HCT116 (cell line): ENCODE measurements around the gene PARP8. TPM values are rescaled to one million over a fixed set of nuclear protein-coding genes. Genes with fewer than 3 reads are reported as not detected.

Experiments used
- ATAC-seq: fragments of 200-7000 bp; cut with Tn5 transposase; 2 replicates; pipeline ENCODE4 v1.9.1; 2020; ENCODE audit warnings: mild to moderate bottlenecking, moderate library complexity
- BruUV-seq: library from RNA; stranded (reverse); fragments of 400-500 nt; replicated peaks from 2 replicates; lab custom pipeline; 2021; lab: Mats Ljungman, UMichigan
- CTCF ChIA-PET: fragments of 300-600 bp; sonication (Branson Sonifier 250); formaldehyde crosslinking; loops from one replicate; lab custom pipeline; 2021; ENCODE audit warnings: antibody characterized with exemption; lab: Charles Lee
- POLR2A ChIA-PET: fragments of 300-600, 350-600 bp; sonication (Branson Sonifier 250); formaldehyde crosslinking; loops from one replicate; lab custom pipeline; 2021; ENCODE audit warnings: antibody characterized with exemption; lab: Charles Lee
- RAD21 ChIA-PET, 2 experiments: fragments of 300-600 bp; sonication (Branson Sonifier 250); formaldehyde crosslinking; loops; one replicate each; lab custom pipeline; 2023; ENCODE audit warnings: low total read pairs in 2 of 2; ENCODE audit not compliant: uncharacterized antibody in 2 of 2, unreplicated experiment in 2 of 2, low non-redundant PET in 1 of 2; lab: Charles Lee
- DNase-seq: peaks from one replicate; pipeline ENCODE4 v3.0.0-alpha.2; 2010; ENCODE audit warnings: low read depth, low spot score
- H2AFZ ChIP-seq: fragments of 200-600 bp; shearing (Covaris generic), sonication (generic); 2 replicates; pipeline ENCODE4 v1.6.1; 2017; ENCODE audit warnings: low read depth, mixed run types, mixed read lengths, antibody characterized with exemption, low read length; ENCODE audit not compliant: poor library complexity, severe bottlenecking
- H3K27ac ChIP-seq: 2 replicates; pipeline ENCODE4 v1.5.1; 2012; ENCODE audit warnings: low read depth, low read length
- H3K27me3 ChIP-seq: fragments of 200-600 bp; sonication (generic); 2 replicates; pipeline ENCODE4 v1.6.1; 2016; ENCODE audit warnings: mixed run types, low read length, mixed read lengths; ENCODE audit not compliant: insufficient read depth
- H3K36me3 ChIP-seq, 2 experiments: fragments of 200-500 bp in 1 of 2; fragments of 200-600 bp in 1 of 2; sonication (Bioruptor generic) in 1 of 2; sonication (generic) in 1 of 2; 2 replicates each; pipeline versions ENCODE4 v1.5.1 to v1.6.1; 2014 to 2016; ENCODE audit warnings: low read length in 2 of 2, inconsistent platforms in 1 of 2, mixed read lengths in 1 of 2, mixed run types in 1 of 2; ENCODE audit not compliant: insufficient read depth in 2 of 2, control insufficient read depth in 1 of 2
- H3K4me1 ChIP-seq, 2 experiments: fragments of 200-600 bp in 1 of 2; sonication (generic) in 1 of 2; 2 replicates each; pipeline versions ENCODE4 v1.5.1 to v1.6.1; 2012 to 2017; ENCODE audit warnings: low read length in 2 of 2, inconsistent platforms in 1 of 2, mild to moderate bottlenecking in 1 of 2, mixed read lengths in 1 of 2, mixed run types in 1 of 2, moderate library complexity in 1 of 2; ENCODE audit not compliant: insufficient read depth in 2 of 2, control insufficient read depth in 1 of 2
- H3K4me2 ChIP-seq: fragments of 200-600 bp; sonication (generic); 2 replicates; pipeline ENCODE4 v1.6.1; 2017; ENCODE audit warnings: mixed run types, low read length, mixed read lengths
- H3K4me3 ChIP-seq, 2 experiments: fragments of 200-600 bp in 1 of 2; sonication (generic) in 1 of 2; replicated peaks in 1 of 2; 2 replicates each; pipeline ENCODE4 v1.5.1; 2011 to 2016; ENCODE audit warnings: low read length in 2 of 2, control low read depth in 1 of 2, low read depth in 1 of 2, mild to moderate bottlenecking in 1 of 2, mixed read lengths in 1 of 2, mixed run types in 1 of 2
- H3K79me2 ChIP-seq: fragments of 200-600 bp; sonication (generic); 2 replicates; pipeline ENCODE4 v1.6.1; 2017; ENCODE audit warnings: mild to moderate bottlenecking, mixed run types, low read length, moderate library complexity, mixed read lengths; ENCODE audit not compliant: insufficient read depth
- H3K9ac ChIP-seq: fragments of 200-600 bp; sonication (generic); 2 replicates; pipeline ENCODE4 v1.6.1; 2016; ENCODE audit warnings: low read length, mixed read lengths
- H3K9me2 ChIP-seq: fragments of 200-600 bp; sonication (generic), shearing (Covaris generic); 2 replicates; pipeline ENCODE4 v1.6.1; 2017; ENCODE audit warnings: mixed run types, mild to moderate bottlenecking, moderate library complexity; ENCODE audit not compliant: insufficient read depth
- H3K9me3 ChIP-seq, 2 experiments: fragments of 200-500 bp in 1 of 2; fragments of 200-600 bp in 1 of 2; sonication (Bioruptor generic) in 1 of 2; sonication (generic) in 1 of 2; 2 replicates each; pipeline ENCODE4 v1.6.1; 2014 to 2017; ENCODE audit warnings: low read length in 2 of 2, mixed read lengths in 2 of 2, inconsistent platforms in 1 of 2, low read depth in 1 of 2, mild to moderate bottlenecking in 1 of 2, mixed run types in 1 of 2, moderate library complexity in 1 of 2; ENCODE audit not compliant: control insufficient read depth in 1 of 2, insufficient read depth in 1 of 2
- H4K20me1 ChIP-seq: fragments of 200-600 bp; sonication (generic), shearing (Covaris generic); 2 replicates; pipeline ENCODE4 v1.6.1; 2017; ENCODE audit warnings: mixed run types, mild to moderate bottlenecking, moderate library complexity; ENCODE audit not compliant: insufficient read depth
- CBX3 ChIP-seq: IDR thresholded peaks from 2 replicates; pipeline ENCODE4 v1.6.1; 2012; ENCODE audit warnings: low read depth
- CEBPB ChIP-seq: IDR thresholded peaks from 2 replicates; pipeline ENCODE4 v1.6.1; 2012; ENCODE audit warnings: low read depth
- EGR1 ChIP-seq: IDR thresholded peaks from 2 replicates; pipeline ENCODE4 v1.6.1; 2012; ENCODE audit warnings: low read depth
- ELF1 ChIP-seq: IDR thresholded peaks from 2 replicates; pipeline ENCODE4 v1.6.1; 2012; ENCODE audit warnings: low read depth, borderline replicate concordance
- EZH2 ChIP-seq: fragments of 200-600 bp; sonication (generic); IDR thresholded peaks from 2 replicates; pipeline ENCODE4 v1.6.1; 2017; ENCODE audit warnings: antibody characterized with exemption, mixed run types
- FOSL1 ChIP-seq: IDR thresholded peaks from 2 replicates; pipeline ENCODE4 v1.6.1; 2012; ENCODE audit warnings: low read depth
- JUND ChIP-seq: IDR thresholded peaks from 2 replicates; pipeline ENCODE4 v1.6.1; 2012
- MAX ChIP-seq: IDR thresholded peaks from 2 replicates; pipeline ENCODE4 v1.6.1; 2012
- POLR2A ChIP-seq: IDR thresholded peaks from 2 replicates; pipeline ENCODE4 v1.7.0; 2011; ENCODE audit warnings: borderline replicate concordance; ENCODE audit not compliant: insufficient read depth, insufficient read length; ENCODE audit errors: extremely low read depth
- RAD21 ChIP-seq: IDR thresholded peaks from 2 replicates; pipeline ENCODE4 v1.6.1; 2012; ENCODE audit warnings: low read depth, mild to moderate bottlenecking
- SIN3A ChIP-seq: IDR thresholded peaks from 2 replicates; pipeline ENCODE4 v1.6.1; 2012; ENCODE audit warnings: low read depth
- SP1 ChIP-seq: IDR thresholded peaks from 2 replicates; pipeline ENCODE4 v1.6.1; 2012; ENCODE audit warnings: low read depth
- SRF ChIP-seq: IDR thresholded peaks from 2 replicates; pipeline ENCODE4 v1.6.1; 2012; ENCODE audit warnings: low read depth
- TCF7L2 ChIP-seq: IDR thresholded peaks from 2 replicates; pipeline ENCODE4 v1.7.0; 2011; ENCODE audit warnings: borderline replicate concordance, inconsistent platforms; ENCODE audit not compliant: insufficient read depth, insufficient read length; ENCODE audit errors: extremely low read depth
- ZBTB33 ChIP-seq: IDR thresholded peaks from 2 replicates; pipeline ENCODE4 v1.6.1; 2011; ENCODE audit warnings: mild to moderate bottlenecking, low read length, moderate library complexity; ENCODE audit not compliant: insufficient replicate concordance; ENCODE audit errors: extremely low read depth
- ZFX ChIP-seq: fragments of 450-650 bp; IDR thresholded peaks from 2 replicates; pipeline ENCODE4 v1.6.1; 2017
- intact Hi-C: fragments of 100-400 bp; cut with micrococcal nuclease; formaldehyde crosslinking; loops from 2 replicates; pipeline ENCODE4 v1.10.0; 2022
- total RNA-seq: library from RNA; stranded (reverse); gene quantifications from one replicate; pipeline ENCODE4 v1.2.1, GENCODE V29; 2021; ENCODE audit not compliant: unreplicated experiment

The PARP8 gene
- total RNA-seq, 1 experiment from 2014 or later, result 19.0 TPM

GRCh38 chr5:50655067-50655809 is 11.2 kb upstream of the PARP8 start (continued):
- TF ChIP-seq EZH2 (no peak), FOSL1 (no peak), SIN3A (no peak)

GRCh38 chr5:50655810-50656205 is 10.6 kb upstream of the PARP8 start:
- H3K36me3 ChIP-seq, result no peaks in the 10 kb centered on the region
- H3K9ac ChIP-seq, result no peak overlapping the region
- ChIA-PET RAD21 (no interaction called here), CTCF (no interaction called here), POLR2A (no interaction called here)
- H3K4me2 ChIP-seq, result no peak overlapping the region
- H2AFZ ChIP-seq, result no peak overlapping the region
- H3K27ac ChIP-seq, result no peak overlapping the region
- no peaks in the 10 kb centered on the region for H3K9me3 ChIP-seq
- no peaks in the 10 kb centered on the region for H3K4me1 ChIP-seq
- no peak for DNase-seq
- no peak overlapping the region for H3K4me3 ChIP-seq
- intact Hi-C loops, result no loop called here
- H3K27me3 ChIP-seq, result no peaks in the 10 kb centered on the region
- TF ChIP-seq CEBPB (no peak), SRF (no peak), SP1 (no peak), EZH2 (no peak), RAD21 (no peak), POLR2A (no peak), CBX3 (no peak)
- no peaks in the 10 kb centered on the region for H3K79me2 ChIP-seq
- H3K9me2 ChIP-seq, result no peaks in the 10 kb centered on the region
- no TSS peak for BruUV-seq
- ATAC-seq, result no peak
- H4K20me1 ChIP-seq, result no peaks in the 10 kb centered on the region

- Histone ChIP-seq H3K27me3 (no peaks in the 10 kb centered on the region), H3K9ac (no peak overlapping the region), H3K4me1 (no peaks in the 10 kb centered on the region), H3K36me3 (no peaks in the 10 kb centered on the region), H3K9me3 (no peaks in the 10 kb centered on the region), H3K27ac (no peak overlapping the region), H3K4me2 (no peak overlapping the region), H4K20me1 (no peaks in the 10 kb centered on the region), H2AFZ (no peak overlapping the region), H3K79me2 (no peaks in the 10 kb centered on the region), H3K9me2 (no peaks in the 10 kb centered on the region), H3K4me3 (no peak overlapping the region)
- no TSS peak for BruUV-seq
- no peak for TF ChIP-seq SRF
- TF ChIP-seq CEBPB, result no peak
- no peak for TF ChIP-seq JUND
- TF ChIP-seq ZFX, result no peak
- no peak for TF ChIP-seq EGR1
- TF ChIP-seq ELF1, result no peak
- no peak for TF ChIP-seq CBX3
- no peak for TF ChIP-seq POLR2A
- TF ChIP-seq TCF7L2, result no peak
- no peak for TF ChIP-seq ZBTB33
- no peak for TF ChIP-seq FOSL1
- no peak for TF ChIP-seq MAX
- CTCF ChIA-PET, result no interaction called here
- intact Hi-C loops, result no loop called here
- POLR2A ChIA-PET, result no interaction called here
- RAD21 ChIA-PET, result no interaction called here
- DNase-seq (no peak), ATAC-seq (no peak)
Observed at GRCh38 chr5:50657044-50657443, 9.4 kb upstream of the PARP8 start.
